TTC549 (cell line): ENCODE data around the gene PRRX1.

Source experiments
- FAIRE-seq: peaks from 2 replicates; lab custom pipeline; 2012; peaks lifted over from hg19 to GRCh38; lab: Jason Lieb, UNC

The PRRX1 gene

DNA sequence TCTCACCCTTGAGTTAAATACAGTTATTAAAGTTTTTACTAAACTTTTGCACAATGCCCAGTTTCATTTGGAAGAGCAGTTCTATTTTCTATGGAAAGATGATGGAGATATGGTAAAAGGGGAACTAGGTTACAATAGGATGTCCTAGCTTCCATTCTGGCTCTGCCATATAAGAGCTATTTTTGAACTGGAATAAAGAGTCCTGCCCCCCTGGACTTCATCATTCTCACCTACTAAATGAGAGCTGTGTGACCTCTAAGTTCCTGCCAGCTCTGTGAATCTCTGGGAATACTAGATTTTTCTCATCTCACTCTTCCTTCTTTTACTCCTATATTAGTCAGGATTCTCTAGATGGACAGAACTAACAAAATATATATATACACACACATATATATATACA lies 106.3 kb downstream of the PRRX1 start:
- no peak for FAIRE-seq

DNA sequence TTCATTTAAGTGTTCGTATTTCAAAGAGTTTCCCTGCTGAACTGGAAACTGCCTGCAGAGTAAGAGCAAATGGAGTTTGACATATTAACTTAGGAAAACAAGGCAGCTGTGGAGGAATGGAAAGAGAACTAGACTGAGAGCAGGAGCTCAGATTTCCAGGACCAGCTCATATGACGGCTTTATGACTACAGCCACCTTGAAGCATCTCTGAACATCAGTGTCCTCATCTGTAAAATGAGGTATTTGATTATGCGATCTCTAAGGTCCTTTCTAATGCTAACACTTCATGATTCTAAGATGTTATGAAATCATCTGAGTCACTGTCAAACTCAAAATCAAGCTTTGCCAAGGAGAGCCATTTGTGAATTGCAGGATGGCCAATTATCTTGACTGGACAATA lies 112.3 kb downstream of the PRRX1 start:
- FAIRE-seq = no peak

DNA sequence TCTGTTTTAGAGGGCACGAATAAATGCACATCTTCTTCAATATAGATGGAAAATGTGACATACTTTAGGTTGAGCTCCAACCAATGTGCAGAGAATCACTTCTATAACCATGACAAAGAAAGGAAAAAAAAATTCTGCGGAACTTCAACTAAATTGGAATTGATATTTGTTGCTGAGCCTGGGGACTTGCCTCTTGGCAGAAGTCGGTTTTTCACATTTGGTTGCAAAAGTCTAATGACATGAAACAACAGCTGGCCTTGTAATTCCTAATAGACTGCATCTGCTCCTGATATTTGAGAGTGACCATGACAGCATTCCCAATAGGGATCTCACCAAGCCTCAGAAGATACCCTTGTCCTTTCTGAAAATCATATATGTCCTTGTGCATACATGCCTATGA lies 112.8 kb downstream of the PRRX1 start:
- no peak for FAIRE-seq
